ENCODE data around the gene LYRM1.

Gene LYRM1

GRCh38 chr16:20871941-20872815 is 28.4 kb upstream of the LYRM1 start:
- no peak for DNase-seq (ENCODE audit: low spot score)

GRCh38 chr16:20873331-20873730 is 27.2 kb upstream of the LYRM1 start:
- no peak for DNase-seq (ENCODE audit: low spot score)

- DNase-seq (ENCODE audit: low spot score) = no peak
Measured at GRCh38 chr16:20874088-20874581, 26.4 kb upstream of the LYRM1 start.

GRCh38 chr16:20875355-20875650 is 25.3 kb upstream of the LYRM1 start:
- DNase-seq (ENCODE audit: low spot score) = no peak

- no peak for DNase-seq (ENCODE audit: low spot score)
Measured at GRCh38 chr16:20878682-20879147, 21.9 kb upstream of the LYRM1 start.

GRCh38 chr16:20879175-20880040 is 21.2 kb upstream of the LYRM1 start:
- DNase-seq (ENCODE audit: low spot score) = no peak

- DNase-seq (ENCODE audit: low spot score) = no peak
Measured at GRCh38 chr16:20880867-20881502, 19.6 kb upstream of the LYRM1 start.

GRCh38 chr16:20881503-20881878 is 19.1 kb upstream of the LYRM1 start:
- no peak for DNase-seq (ENCODE audit: low spot score)

GRCh38 chr16:20883554-20884239 is 16.9 kb upstream of the LYRM1 start:
- DNase-seq (ENCODE audit: low spot score) = no peak

GRCh38 chr16:20884240-20884556 is 16.4 kb upstream of the LYRM1 start:
- DNase-seq (ENCODE audit: low spot score) = no peak

GRCh38 chr16:20886320-20886719 is 14.3 kb upstream of the LYRM1 start:
- DNase-seq (ENCODE audit: low spot score) = no peak

GRCh38 chr16:20887207-20887606 is 13.4 kb upstream of the LYRM1 start:
- no peak for DNase-seq (ENCODE audit: low spot score)

GRCh38 chr16:20889625-20890275 is 10.8 kb upstream of the LYRM1 start:
- DNase-seq (ENCODE audit: low spot score) = no peak

GRCh38 chr16:20894388-20894787 is 6.2 kb upstream of the LYRM1 start:
- DNase-seq (ENCODE audit: low spot score) = no peak

- DNase-seq (ENCODE audit: low spot score) = peak; percentile 82
Measured at GRCh38 chr16:20897253-20897897, 3.2 kb upstream of the LYRM1 start.

- DNase-seq (ENCODE audit: low spot score) = no peak
Measured at GRCh38 chr16:20897922-20898321, 2.6 kb upstream of the LYRM1 start.

- no peak for DNase-seq (ENCODE audit: low spot score)
Measured at GRCh38 chr16:20899071-20899470, 1.5 kb upstream of the LYRM1 start.

- no peak for DNase-seq (ENCODE audit: low spot score)
Measured at GRCh38 chr16:20899477-20900298, 883 bp upstream of the LYRM1 start.

GRCh38 chr16:20901068-20901435 is 481 bp downstream of the LYRM1 start:
- no peak for DNase-seq (ENCODE audit: low spot score)

GRCh38 chr16:20901436-20902112 is 1.0 kb downstream of the LYRM1 start:
- DNase-seq (ENCODE audit: low spot score) = no peak

Data from COLO829 (cell line).